NOMO-1 (cell line): ENCODE measurements around the gene INPP5J.
A peak's percentile ranks its signal among the peaks of the same experiment; 100 is the strongest.

Source experiments
- DNase-seq, 2 experiments: peaks; one replicate each; lab custom pipeline; 2025; ENCODE audit not compliant: unreplicated experiment in 2 of 2; lab: John Stamatoyannopoulos, UW

The INPP5J gene

DNA sequence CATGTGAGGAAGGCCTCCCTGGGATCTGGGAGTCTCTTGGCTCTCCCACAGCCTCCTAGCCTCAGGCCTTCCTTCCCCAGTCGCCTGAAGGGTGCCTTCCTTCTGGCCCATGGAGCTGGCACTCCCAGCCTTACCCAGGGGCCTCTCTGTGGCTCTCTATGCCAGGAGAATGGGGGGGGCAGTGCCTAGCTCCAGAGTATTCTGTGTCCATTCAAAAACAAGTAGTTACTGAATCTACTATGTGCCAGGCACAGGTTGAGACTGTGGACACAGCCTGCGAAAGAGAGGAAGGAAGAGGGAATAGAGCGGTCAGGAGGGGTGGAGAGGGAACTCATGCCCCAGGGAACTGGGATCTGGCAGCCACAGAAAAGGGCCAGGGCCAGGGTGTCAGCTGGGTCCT is 20.3 kb downstream of the INPP5J start:
- DNase-seq: no peak

DNA sequence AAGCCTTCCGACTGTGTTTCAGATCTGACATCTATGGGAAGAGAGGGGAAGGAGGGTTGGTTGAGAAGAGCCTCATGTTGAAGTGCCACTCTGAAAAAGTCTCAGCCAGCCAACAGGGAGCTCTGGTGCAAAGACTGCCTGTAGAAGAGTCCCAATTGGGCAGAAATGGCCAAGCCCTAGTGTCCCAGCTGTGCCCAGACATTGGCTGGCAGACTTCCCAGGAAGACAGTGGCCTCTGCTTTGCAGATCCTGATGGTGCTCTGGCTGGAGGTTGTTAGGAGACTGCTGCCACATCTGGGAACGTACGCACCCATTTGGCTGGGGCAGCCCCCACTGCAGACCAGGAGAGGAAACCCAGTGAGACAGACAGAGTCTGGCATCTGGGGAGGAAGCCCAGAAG is 20.8 kb downstream of the INPP5J start:
- no peak for DNase-seq

- DNase-seq: no peak
Observed at GRCh38 chr22:31144223-31144622, 21.5 kb downstream of the INPP5J start.

GRCh38 chr22:31148488-31148887 is 25.7 kb downstream of the INPP5J start:
- no peak for DNase-seq

- peak; percentile 19 to 28 for DNase-seq
Observed at GRCh38 chr22:31148953-31149627, 26.3 kb downstream of the INPP5J start.

DNA sequence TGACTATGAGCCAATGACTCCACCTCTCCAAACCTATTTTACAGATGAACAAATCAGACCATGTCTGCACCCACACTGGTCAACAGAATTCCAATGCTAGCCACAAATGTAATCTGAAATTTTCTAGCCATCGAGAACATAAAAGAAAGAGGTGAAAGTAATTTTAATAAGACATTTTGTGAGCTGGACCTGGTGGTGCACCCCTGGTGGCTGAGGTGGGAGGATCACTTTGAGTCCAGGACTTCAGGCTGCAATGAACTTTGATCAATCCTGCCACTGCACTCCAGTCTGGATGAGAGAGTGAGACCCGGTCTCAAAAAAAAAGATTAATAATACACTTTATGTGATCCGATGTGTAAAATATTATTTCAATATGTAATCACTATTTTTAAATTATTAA is 27.8 kb downstream of the INPP5J start:
- DNase-seq: no peak

DNA sequence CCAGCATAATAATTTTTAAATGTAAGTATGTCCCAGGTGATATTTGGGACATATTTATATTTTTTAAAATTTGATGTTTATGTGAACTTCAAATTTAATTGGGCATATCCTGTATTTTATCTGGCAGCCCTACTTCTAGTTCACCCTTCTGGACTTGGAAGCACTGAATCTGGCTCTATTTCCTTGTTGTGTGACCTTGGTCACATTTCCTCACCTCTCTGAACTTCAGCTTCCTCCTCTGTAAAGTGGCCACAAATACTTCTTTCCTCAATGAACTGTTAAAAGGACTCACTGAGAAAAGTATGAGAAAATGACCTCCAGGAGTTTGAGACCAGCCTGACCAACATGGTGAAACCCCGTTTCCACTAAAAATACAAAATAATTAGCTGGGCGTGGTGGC is 29.1 kb downstream of the INPP5J start:
- DNase-seq: no peak

- DNase-seq: no peak
Observed at GRCh38 chr22:31153357-31153756, 30.6 kb downstream of the INPP5J start.

GRCh38 chr22:31154975-31155374 is 32.2 kb downstream of the INPP5J start:
- DNase-seq: no peak

GRCh38 chr22:31155422-31155821 is 32.7 kb downstream of the INPP5J start:
- DNase-seq: no peak

- DNase-seq: no peak
Observed at GRCh38 chr22:31160328-31160978, 37.7 kb downstream of the INPP5J start.

- no peak for DNase-seq
Observed at GRCh38 chr22:31161386-31161785, 38.6 kb downstream of the INPP5J start.

- peak in 1 of 2 experiments; percentile 17 for DNase-seq
Observed at GRCh38 chr22:31162015-31162765, 39.4 kb downstream of the INPP5J start.

DNA sequence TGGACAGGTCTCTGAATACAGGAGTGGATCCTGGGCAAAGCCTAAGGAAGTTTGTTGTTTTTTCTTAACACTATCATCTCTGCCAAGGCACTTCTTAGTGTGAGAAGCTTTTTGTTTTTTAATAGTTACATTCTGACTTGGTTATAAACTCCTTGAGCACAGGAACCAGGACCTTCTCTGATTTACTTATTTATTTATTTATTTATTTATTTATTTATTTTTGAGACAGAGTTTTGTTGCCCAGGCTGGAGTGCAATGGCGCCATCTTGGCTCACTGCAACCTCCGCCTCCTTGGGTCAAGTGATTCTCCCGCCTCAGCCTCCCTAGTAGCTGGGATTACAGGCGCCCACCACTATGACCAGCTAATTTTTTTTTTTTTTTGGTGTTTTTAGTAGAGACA is 48.2 kb downstream of the INPP5J start:
- no peak for DNase-seq

GRCh38 chr22:31171734-31172133 is 49.0 kb downstream of the INPP5J start:
- peak; percentile 36 to 70 for DNase-seq

DNA sequence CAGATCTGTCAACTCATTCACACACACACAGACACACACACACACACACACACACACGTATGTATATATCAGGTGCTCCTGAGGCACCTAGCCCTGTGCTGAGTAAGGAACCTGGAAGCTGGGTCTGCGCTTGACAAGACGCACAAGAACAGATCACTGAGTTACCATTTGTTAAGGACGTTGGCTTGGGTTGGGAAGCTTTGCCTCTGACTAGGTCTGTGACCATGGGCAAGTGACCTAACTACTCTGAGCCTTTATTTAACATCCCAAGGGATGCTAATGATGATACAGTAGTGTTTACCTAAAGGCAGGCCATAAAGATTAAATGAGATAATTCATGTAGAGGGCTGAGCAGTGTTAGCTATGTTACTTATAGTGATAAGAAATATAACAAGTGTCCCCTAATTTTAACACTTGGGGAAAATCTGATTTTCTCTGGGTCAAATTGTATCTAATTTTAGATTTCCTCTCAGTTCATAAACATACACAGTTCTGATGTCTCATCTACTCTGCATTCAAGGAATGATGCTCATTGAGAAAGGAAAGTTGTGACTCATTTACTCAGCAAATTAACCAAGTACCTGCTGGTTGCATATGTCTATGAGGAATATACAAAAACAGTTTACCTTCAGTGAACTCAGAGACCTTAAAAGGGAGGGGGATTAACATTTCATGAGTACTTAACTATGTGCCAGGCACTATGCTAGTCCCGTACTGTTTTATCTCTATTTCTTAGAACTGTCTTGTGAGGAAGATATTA is 50.8 kb downstream of the INPP5J start:
- no peak for DNase-seq

GRCh38 chr22:31176923-31177322 is 54.2 kb downstream of the INPP5J start:
- no peak for DNase-seq

DNA sequence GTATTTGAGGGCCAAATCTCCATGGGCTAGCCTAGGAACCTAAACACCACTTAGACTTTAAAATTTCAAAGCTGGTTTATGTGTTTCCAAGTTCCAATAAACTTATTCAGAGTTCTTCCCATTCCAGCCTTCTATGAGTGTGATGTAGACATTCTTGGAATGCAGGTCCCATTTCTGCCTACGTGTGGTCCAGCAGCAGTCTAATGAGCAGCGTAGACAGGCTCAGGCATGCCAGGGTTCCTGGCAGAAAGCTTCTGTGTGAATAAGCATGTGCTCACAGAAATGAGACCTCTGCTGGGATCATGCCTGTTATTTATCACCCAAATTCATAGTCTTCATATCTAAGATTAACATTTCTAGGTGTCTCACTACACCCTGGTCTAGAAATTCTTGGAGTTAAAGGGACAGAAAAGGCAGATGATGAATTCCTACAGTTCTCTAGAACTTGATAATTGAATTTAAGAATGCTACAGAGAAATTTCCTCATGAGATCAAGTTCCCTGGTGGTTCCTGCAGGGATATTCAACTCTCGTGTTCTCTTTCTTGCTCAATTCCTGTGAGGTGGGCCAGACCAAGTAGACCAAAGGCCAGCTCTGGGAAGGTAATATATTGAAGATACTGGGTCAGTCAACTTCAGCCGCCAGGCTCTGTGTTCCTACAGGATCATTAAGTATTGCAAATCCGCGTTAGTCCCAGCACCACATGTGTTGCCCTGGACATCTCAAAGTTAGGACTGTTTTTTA is 54.8 kb downstream of the INPP5J start:
- DNase-seq: no peak

- no peak for DNase-seq
Observed at GRCh38 chr22:31178859-31179258, 56.1 kb downstream of the INPP5J start.

DNA sequence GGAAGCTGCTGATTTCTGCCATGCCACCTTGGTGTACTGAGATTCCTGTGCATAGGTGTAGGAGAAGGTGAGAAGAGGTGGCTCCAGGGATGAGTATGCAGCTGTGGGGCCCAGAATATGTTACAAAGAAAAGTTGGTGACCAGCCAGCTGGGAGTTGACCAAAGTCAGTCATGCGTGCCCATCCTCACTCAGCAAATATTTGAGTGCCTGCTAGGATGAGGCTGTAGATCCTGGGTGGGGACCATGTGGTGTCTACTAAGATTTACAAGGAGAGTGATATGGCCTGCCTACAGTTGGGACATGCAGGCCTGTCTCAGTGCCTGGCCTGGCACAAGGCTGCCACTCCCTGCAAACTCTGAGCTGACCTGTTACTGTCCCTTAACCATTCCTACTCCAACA is 56.6 kb downstream of the INPP5J start:
- no peak for DNase-seq

- DNase-seq: no peak
Observed at GRCh38 chr22:31184015-31184414, 61.2 kb downstream of the INPP5J start.
